ENCODE data around the gene COX19.
"Not testable (repeated sequence)": the region's sequence is repeated elsewhere in the genome, so short reads cannot be mapped to it uniquely, and the experiment has no call there.

The COX19 gene

DNA sequence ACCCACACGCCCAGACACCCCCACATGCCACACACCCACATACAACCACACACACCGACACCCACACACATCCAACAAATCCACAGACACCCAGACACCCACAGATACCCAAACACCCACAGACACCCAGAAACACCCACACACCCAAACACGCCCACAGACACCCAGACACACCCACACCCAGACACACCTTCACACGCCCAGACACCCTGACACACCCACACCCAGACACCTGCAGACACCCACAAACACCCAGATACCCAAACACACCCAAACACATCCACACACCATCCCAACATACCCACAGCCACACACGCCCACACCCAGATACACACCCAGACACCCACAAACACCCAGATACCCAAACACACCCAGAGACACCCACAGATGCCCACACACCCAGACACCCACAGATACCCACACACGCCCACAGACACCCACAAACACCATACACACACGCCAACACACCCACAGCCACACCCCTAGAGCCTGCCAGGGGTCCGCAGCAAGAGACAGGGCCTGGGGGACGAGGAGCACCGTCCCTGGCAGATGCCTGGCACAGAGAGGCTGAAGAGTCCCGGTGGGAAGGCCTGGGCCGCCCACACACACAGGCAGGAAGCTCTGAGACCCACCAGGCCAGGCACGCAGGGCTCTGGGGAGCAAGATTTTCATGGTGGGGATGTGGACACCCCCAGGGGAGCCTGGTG lies 36.1 kb upstream of the COX19 start:
- FAIRE-seq, result no peak
- DNase-seq (ENCODE audit: low spot score), result no peak

DNA sequence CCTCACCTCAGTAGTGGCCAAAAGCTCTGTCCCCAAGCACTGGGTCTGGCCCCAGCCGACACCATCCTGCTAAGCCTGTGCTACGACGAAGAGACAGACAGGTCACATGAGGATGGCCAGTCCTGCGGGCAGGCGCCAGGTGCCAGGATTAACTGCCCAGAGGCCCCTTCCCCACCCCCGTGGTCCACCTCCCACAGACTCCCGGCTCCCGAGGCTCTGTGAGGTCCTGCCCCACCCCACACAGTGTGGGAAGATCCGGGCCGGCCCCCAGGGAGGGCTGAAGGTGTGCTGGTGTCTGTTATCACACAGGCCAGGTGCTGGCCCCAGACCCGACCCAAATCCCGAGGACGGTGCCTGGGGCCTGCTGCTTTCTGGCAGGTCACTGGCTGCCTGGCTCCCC lies 34.9 kb upstream of the COX19 start:
- DNase-seq (ENCODE audit: low spot score) (no peak), FAIRE-seq (no peak)

DNA sequence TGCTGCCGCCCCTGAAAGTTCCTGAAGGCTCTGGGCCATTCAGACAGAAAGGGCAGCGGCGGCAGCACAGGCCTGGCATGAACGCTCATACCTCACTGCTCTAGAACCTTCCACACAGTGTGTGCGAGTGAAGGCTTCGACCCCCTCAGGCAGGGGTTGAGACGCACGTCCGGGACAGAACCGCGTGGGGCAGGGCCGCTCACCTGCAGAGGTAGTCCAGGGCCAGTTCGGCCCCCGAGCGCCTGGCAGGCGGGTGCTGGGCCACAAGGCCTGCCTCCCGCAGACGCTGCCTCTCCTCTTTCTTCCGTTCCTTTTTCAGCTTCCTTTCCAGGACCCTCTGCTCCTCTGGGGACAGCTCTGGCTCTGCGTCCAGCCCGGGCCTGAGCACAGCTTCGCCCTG lies 34.4 kb upstream of the COX19 start:
- DNase-seq (ENCODE audit: low spot score), result no peak
- FAIRE-seq, result no peak

DNA sequence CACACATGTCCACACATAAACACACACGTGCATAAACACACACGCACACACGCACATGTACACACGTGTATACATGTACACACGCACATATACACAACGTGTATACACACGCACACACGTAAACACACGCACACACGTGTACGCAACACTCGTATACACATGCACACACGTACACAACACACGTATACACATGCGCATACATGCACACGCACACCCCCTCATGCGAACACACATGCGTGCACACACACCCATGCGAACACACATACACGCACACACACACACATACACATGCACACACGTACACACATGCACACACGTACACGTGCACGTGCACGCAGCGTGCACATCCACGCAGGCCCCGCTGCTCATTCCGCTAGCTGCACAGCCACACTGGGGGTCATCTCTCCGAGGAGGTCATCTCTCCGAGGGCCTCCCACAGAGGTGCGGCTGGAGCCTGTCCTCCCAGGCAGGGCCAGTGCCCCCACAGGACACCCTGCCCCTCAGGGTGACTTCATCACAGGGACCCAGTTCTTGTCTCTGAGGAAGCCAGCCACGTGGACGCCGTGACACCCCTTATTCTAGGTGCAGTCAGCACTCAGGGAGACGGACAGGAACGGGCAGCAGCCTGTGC lies 33.5 kb upstream of the COX19 start:
- FAIRE-seq (no peak), DNase-seq (ENCODE audit: low spot score) (no peak)

DNA sequence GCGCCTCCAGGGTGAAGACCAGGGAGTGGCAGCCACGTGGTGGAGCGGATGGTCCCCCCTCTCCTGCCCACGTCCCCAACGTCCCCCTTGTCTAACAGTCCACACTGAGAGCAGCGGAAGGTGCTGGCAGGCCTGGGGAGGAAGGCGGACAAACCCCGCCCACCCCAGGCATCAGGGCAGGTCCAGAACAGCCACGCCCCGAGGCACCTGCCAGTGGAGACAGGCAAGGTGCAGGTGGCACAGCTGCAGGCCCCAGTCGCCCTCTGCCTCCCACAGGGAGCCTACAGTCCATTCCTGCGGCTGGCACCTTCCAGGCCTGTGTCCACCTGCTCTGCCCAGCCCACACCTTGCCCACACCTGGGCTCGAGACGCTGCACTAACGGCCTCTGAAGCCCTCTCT lies 32.6 kb upstream of the COX19 start:
- no peak for DNase-seq (ENCODE audit: low spot score)
- no peak for FAIRE-seq

DNA sequence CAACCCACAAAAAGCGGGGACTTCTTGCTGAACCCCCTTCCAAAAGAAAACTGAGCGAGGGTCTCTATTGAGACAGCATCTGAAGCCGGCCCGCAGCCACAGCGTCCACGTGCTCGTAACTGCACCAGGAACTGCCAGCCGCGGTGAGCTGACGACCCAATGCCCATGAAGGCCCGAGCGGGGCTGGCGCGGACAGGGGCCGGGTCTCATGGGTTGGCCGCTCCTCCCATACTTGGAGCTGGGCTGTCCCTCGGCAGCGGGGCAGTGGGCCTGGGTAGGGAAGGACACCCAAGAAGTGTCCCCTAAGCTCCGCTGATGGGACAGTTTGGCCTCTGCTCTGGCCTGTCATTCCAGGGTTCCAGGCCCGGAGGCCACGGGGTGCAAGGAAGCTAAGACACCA lies 30.0 kb upstream of the COX19 start:
- no peak for FAIRE-seq

DNA sequence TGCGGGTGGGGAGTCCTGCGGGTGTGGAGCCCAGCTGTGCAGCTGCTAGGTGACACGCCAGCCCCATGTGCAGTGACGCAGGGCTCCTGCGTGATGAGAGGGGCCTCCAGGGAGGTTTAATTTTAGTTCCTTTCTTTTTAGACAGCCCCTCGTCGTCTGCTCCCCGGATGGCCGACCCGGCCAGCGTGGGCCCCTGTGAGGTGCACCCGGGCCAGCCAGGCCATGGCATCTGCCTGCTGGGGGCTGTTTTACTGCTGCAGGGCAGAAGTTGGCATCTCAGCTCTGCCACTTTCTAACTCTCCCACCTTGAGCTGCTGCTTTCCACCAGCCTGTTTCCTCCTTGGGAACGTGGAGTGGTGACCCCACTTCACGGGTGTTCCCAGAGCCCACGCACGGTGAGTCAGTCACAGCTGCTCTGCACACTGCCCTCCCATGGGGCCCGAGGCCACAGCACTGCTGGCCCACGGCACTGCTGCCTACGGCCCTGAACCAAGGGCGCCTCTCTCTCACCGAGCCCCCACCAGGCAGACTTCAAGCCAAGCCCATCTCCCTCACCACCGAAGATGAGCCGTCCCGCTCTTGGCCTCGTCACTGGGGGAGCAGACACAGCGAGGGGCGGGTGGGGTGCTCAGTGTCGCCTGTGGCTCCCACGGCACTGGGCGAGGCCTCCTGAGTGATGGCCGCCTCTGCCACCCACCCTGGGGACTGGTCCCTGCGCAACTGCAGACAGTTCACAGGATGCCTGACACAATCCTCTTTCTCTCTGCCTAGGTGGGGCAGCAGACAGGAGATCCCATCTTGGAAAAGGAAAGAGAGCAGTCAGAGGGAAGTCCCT lies 28.9 kb upstream of the COX19 start:
- FAIRE-seq (no peak), DNase-seq (ENCODE audit: low spot score) (no peak)

More for the DNA sequence above, 30.0 kb upstream of the COX19 start:
- DNase-seq (ENCODE audit: low spot score), result no peak

DNA sequence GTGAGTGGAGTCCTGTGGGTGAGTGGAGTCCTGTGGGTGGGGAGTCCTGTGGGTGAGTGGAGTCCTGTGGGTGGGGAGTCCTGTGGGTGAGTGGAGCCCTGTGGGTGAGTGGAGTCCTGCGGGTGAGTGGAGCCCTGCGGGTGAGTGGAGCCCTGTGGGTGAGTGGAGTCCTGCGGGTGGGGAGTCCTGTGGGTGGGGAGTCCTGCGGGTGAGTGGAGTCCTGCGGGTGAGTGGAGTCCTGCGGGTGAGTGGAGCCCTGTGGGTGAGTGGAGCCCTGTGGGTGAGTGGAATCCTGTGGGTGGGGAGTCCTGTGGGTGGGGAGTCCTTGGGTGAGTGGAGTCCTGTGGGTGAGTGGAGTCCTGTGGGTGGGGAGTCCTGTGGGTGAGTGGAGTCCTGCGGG lies 27.1 kb upstream of the COX19 start:
- not testable (repeated sequence) for FAIRE-seq

DNA sequence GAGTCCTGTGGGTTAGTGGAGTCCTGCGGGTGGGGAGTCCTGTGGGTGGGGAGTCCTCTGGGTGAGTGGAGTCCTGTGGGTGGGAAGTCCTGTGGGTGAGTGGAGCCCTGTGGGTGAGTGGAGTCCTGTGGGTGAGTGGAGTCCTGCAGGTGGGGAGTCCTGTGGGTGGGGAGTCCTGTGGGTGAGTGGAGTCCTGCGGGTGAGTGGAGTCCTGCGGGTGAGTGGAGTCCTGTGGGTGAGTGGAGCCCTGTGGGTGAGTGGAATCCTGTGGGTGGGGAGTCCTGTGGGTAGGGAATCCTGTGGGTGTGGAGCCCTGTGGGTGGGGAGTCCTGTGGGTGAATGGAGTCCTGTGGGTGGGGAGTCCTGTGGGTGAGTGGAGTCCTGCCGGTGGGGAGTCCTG lies 26.7 kb upstream of the COX19 start:
- FAIRE-seq; DNase-seq (ENCODE audit: low spot score): not testable (repeated sequence)

More for the DNA sequence above, 27.1 kb upstream of the COX19 start:
- DNase-seq (ENCODE audit: low spot score), result not testable (repeated sequence)

DNA sequence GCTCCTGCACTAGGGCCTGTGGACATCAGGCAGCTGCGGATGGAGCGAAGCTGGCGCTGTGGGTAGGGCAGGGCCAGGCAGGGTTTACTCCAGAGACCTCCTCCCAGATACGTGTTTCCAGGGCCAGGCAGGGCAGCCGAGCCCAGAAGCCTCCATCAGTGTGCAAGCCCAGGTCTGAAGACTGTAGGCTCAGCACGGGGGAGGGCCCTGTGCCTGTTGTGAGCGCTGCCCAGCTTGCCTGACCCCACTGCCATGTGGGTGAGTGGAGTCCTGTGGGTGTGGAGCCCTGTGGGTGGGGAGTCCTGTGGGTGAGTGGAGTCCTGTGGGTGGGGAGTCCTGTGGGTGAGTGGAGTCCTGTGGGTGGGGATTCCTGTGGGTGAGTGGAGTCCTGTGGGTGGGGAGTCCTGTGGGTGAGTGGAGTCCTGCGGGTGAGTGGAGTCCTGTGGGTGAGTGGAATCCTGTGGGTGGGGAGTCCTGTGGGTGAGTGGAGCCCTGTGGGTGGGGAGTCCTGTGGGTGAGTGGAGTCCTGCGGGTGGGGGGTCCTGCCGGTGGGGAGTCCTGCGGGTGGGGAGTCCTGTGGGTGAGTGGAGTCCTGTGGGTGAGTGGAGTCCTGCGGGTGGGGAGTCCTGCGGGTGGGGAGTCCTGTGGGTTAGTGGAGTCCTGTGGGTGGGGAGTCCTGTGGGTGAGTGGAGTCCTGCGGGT lies 25.9 kb upstream of the COX19 start:
- DNase-seq (ENCODE audit: low spot score); FAIRE-seq: not testable (repeated sequence)

DNA sequence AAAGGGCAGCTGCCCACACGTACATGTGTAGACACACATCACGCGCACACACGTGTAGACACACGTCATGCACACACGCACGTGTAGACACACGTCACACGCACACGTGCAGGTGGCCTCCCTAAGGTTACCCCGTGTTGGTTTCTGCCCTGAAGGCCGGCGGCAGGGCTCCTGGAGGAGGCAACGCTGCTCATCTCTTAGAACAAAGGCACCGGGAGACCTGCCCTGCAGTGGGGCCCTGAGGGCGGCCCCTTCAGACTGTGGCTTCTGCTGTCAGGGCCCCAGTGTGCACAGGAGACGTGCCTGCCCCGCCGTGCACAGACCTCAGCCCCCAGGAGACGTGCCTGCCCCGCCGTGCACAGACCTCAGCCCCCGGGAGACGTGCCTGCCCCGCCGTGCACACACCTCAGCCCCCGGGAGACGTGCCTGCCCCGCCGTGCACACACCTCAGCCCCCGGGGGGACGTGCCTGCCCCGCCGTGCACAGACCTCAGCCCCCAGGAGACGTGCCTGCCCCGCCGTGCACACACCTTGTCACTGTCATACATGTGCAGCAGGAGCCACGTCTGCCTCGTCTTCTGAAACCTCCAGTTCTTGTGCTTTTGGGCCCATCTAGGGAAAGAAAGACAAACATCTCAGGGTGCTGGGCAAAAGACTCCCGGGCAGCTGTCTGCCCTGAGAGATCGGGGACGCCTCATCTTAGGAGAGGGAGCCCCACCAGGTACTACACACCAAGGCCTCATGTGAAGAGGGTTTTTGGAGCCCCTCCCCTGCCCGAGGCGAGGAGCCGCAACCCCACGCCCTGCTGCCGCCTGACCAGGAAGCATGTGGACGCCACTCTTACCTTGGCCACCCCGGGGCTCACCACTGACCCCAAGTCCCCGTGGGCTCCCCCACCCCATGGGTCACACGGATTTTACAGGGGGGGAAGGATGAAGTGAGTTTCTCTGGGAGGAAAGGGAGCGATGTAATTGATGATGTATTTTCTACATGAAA lies 24.9 kb upstream of the COX19 start:
- FAIRE-seq (no peak), DNase-seq (ENCODE audit: low spot score) (no peak)

DNA sequence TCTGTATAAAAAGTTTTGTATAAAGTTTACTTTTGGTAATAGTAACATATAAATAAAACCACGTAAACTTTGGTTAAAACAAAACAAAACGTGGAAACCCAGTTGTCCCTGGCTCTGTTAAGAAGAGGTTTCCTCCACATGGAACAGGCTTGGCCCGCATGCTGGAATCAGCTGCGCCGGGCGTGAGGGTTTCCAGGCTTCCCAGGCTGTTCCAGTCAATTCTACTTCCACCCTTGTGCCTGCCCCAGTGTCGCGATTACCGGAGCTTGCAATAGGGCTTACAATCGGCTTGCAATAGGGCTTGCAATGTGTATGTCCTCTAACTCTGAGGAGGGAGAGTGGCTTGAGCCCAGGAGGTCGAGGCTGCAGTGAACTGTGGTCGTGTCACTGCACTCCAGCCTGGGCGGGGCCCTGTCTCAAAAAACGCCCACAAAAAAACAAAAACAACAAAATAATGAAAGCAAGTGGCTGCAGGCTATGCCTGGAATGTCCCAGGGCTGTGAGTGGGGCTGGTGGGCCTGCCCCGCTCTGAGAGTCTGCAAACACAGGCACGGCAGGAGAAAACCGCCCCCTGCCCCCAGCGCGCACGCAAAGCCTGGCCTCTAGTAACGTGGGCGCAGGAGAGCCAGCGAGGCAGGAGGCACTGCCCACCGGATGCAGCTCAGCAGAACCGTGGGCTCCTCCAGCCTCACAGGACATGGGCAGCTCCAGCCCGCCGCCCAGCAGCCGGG lies 24.0 kb upstream of the COX19 start:
- no peak for FAIRE-seq

DNA sequence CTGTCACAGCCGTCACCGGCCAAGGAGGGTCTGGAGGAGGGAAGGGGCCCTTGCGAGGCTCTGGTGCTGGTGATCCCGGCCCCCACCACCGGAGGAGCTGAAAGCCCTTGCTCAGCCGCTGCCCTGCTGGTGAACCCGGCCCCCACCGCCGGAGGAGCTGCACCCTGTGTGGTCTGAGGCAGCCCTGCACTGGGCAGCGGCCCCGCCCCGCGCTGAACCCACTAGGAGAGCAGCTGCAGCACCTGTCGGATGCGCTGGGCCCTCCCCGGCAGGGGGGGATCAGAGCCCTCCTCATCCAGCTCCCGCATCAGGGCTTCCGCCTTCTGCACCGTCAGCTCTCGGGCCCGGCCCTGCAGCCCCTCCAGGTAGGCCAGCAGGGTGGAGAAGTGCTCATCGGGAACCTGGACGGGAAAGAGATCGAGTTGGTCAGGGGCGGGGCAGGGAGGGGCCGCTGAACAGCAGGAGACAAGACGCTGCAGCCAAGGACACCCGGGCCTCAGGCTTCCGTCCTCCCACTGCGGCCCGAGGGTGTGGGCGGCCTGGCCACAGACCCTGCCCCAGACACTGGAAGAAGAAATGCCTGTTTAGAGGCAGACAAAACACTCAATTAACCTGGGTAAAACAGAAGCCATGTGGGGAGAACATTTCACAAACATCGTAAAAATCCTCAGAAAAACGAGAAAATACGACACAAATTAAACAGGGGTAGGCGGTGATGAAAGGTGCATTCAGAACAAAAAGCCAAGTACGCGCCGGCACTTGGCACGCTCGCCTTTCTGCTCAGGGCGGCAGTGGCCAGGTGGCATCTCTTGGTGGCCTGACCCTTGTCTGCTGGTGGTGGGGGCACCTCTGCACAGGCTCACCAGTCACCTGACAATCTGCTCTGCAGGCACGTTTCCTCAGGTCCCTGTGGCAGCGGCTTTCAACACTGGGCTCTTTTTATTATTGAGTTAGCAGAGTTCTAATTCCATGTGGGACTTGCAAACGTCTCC lies 22.4 kb upstream of the COX19 start:
- no peak for FAIRE-seq
- DNase-seq (ENCODE audit: low spot score), result no peak

More for the DNA sequence above, 24.0 kb upstream of the COX19 start:
- no peak for DNase-seq (ENCODE audit: low spot score)

DNA sequence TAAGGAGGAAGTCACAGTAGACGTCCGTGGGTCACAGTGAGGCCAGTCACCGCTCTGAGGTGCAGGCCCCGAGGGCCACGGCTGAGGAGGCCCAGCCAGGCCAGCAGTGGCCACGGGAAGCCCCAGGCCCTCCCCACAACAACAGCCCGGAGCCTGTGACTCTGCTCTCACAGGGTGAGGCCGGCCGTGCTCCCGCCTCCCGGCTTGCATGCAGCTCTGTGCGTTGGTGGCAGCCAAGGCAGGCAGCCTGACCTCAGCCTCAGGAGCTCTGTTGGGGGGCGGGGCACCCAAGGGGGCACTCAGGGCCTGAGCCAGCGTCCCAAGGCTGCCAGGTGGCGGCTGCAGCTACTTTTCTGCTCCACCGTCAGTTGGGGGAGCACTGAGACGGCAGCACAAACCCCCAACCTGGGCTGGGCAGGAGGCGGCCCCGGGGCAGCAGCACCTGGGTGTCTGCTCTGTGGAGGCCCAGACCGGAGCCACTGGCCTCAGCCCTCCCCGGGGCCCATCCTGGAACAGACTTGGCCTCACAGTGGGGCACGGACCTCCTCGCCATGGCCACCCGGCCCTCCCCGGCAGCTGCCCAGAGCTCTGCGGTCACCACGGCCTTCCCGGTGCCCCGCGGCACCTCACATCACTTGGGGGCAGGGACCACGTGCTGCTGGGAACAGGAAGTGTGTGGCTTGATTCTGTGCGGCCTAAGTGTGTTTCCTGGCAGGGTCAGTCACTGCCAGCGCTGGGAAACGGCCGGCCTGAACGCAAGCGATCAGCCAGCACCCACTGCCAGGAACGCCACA lies 20.9 kb upstream of the COX19 start:
- DNase-seq (ENCODE audit: low spot score) (no peak), FAIRE-seq (no peak)

DNA sequence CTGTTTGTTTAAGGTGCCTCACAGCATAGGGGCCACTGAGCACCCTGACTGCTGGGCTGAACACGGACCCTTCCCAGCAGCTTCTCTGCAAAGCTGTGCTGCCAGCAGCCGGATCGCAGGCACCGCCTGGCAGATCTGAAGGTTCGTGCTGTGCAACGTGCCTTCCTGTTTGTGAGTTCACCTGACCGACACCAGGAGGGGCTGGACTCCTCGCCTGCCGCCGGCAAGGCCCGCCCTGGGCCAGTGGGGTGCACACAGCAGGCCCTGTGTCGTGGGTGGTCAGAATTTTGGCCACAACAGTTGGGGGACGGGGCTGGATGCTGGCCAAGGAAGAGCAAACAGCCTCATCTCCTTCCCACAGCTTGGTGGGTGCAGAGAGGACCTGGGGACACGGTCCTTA lies 20.2 kb upstream of the COX19 start:
- DNase-seq (ENCODE audit: low spot score) (no peak), FAIRE-seq (no peak)

DNA sequence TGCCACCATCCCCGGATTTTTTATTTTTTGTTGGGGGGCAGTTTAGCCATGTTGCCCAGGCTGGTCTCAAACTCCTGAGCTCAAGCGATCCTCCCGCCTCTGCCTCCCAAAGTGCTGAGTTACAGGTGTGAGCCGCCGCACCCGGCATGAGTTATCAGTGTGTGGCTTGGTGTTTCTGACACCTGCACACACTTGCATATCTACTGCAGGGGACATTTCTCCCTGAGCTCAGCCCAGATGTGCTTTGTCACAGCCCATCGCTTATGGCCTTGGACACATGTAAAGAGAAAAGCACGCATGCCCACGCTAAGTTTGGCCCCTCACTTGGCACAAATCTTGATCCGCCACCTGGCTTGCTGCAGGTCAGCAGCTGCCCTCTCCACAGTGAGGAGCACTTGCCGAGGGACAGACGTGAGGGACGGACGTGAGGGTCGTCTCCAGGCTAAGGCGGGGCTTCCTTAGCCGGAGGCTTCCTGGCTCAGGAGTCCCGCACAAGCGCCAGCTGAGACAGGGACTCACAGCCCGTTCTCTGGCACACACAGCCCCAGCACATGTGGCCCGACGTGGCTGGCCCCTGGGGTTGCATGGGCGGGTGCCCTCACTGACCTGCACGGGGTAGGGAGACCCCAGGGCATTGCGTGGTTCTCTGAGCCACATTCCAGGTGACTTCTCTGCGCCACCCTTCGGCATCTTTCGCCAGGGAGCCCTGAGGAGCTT lies 19.4 kb upstream of the COX19 start:
- DNase-seq (ENCODE audit: low spot score) (no peak), FAIRE-seq (no peak)
